IMR-90 (cell line): ENCODE results near the gene MSL3. TPM values are rescaled to one million over a fixed set of nuclear protein-coding genes. Genes with fewer than 3 reads are reported as not detected.

ENCODE experiments used
- ATAC-seq: fragments of 200-7000 bp; cut with Tn5 transposase; 2 replicates; pipeline ENCODE4 v1.9.1; 2020; ENCODE audit warnings: low read depth, mild to moderate bottlenecking, moderate library complexity
- BruUV-seq: library from RNA; stranded (reverse); fragments of 400-500 nt; replicated peaks from 2 replicates; lab custom pipeline; 2021; lab: Mats Ljungman, UMichigan
- CTCF ChIA-PET: fragments of 300-600 bp; formaldehyde crosslinking; extraction: SDS; loops from one replicate; lab custom pipeline; 2021; ENCODE audit warnings: antibody characterized with exemption; lab: Yijun Ruan, JAX
- POLR2A ChIA-PET: fragments of 300-600 bp; sonication (Branson Sonifier 250); formaldehyde crosslinking; loops from one replicate; lab custom pipeline; 2022; ENCODE audit warnings: antibody characterized with exemption; ENCODE audit not compliant: unreplicated experiment; lab: Charles Lee
- DNase-seq: peaks from one replicate; pipeline ENCODE4 v3.0.0; 2013
- H2AFZ ChIP-seq: replicated peaks from 2 replicates; pipeline ENCODE3; 2013; ENCODE audit warnings: low read length, mild to moderate bottlenecking; ENCODE audit not compliant: poor library complexity
- H2AK5ac ChIP-seq: 2 replicates; pipeline ENCODE4 v1.6.1; 2013; ENCODE audit warnings: low read depth, low read length, inconsistent platforms
- H2AK9ac ChIP-seq: replicated peaks from 2 replicates; pipeline ENCODE3; 2013; ENCODE audit warnings: mild to moderate bottlenecking, low read depth, low read length, moderate library complexity; ENCODE audit not compliant: poor library complexity
- H2BK120ac ChIP-seq: 2 replicates; pipeline ENCODE4 v1.6.1; 2013; ENCODE audit warnings: low read depth, low read length, inconsistent platforms
- H2BK15ac ChIP-seq: 3 replicates; pipeline ENCODE4 v1.6.1; 2013; ENCODE audit warnings: low read depth, low read length, inconsistent platforms
- H2BK20ac ChIP-seq: 2 replicates; pipeline ENCODE4 v1.6.1; 2013; ENCODE audit warnings: low read depth, mild to moderate bottlenecking, inconsistent platforms, low read length, moderate library complexity
- H2BK5ac ChIP-seq: 2 replicates; pipeline ENCODE4 v1.6.1; 2013; ENCODE audit warnings: mild to moderate bottlenecking, low read depth, low read length, inconsistent platforms; ENCODE audit not compliant: poor library complexity, severe bottlenecking
- H3K14ac ChIP-seq: replicated peaks from 2 replicates; pipeline ENCODE4 v1.6.1; 2013; ENCODE audit warnings: low read depth, low read length, inconsistent platforms
- H3K18ac ChIP-seq: 2 replicates; pipeline ENCODE4 v1.6.1; 2013; ENCODE audit warnings: low read depth, low read length, control low read depth
- H3K23ac ChIP-seq: 2 replicates; pipeline ENCODE4 v1.6.1; 2013; ENCODE audit warnings: low read depth, low read length, inconsistent platforms
- H3K27ac ChIP-seq: 2 replicates; pipeline ENCODE4 v1.5.1; 2013; ENCODE audit warnings: mild to moderate bottlenecking, control low read depth, low read length; ENCODE audit not compliant: insufficient read depth
- H3K27me3 ChIP-seq: 2 replicates; pipeline ENCODE4 v1.6.1; 2013; ENCODE audit warnings: low read length; ENCODE audit not compliant: control insufficient read depth, insufficient read depth
- H3K36me3 ChIP-seq: 2 replicates; pipeline ENCODE4 v1.6.1; 2013; ENCODE audit warnings: low read length, mixed read lengths; ENCODE audit not compliant: control insufficient read depth, insufficient read depth
- H3K4ac ChIP-seq: 2 replicates; pipeline ENCODE4 v1.6.1; 2013; ENCODE audit warnings: low read depth, low read length, inconsistent platforms
- H3K4me1 ChIP-seq: 2 replicates; pipeline ENCODE4 v1.6.1; 2013; ENCODE audit warnings: low read length, mixed read lengths; ENCODE audit not compliant: control insufficient read depth, insufficient read depth
- H3K4me2 ChIP-seq: 2 replicates; pipeline ENCODE4 v1.6.1; 2013; ENCODE audit warnings: low read depth, mild to moderate bottlenecking, control low read depth, low read length, moderate library complexity
- H3K4me3 ChIP-seq: 2 replicates; pipeline ENCODE4 v1.5.1; 2013; ENCODE audit warnings: low read depth, mild to moderate bottlenecking, control low read depth, low read length, moderate library complexity; ENCODE audit not compliant: insufficient read depth
- H3K56ac ChIP-seq: 2 replicates; pipeline ENCODE4 v1.6.1; 2013; ENCODE audit warnings: low read length, inconsistent platforms; ENCODE audit not compliant: insufficient read depth; ENCODE audit errors: extremely low read depth
- H3K79me1 ChIP-seq, 2 experiments: 2 replicates each; pipeline ENCODE4 v1.6.1; 2013; ENCODE audit warnings: low read length in 2 of 2, inconsistent platforms in 1 of 2, low read depth in 1 of 2
- H3K9ac ChIP-seq: 2 replicates; pipeline ENCODE4 v1.6.1; 2013; ENCODE audit warnings: low read depth, low read length, control low read depth
- H3K9me1 ChIP-seq: 2 replicates; pipeline ENCODE4 v1.6.1; 2013; ENCODE audit warnings: low read length, inconsistent platforms; ENCODE audit not compliant: insufficient read depth
- H3K9me3 ChIP-seq: 2 replicates; pipeline ENCODE4 v1.6.1; 2013; ENCODE audit warnings: low read length; ENCODE audit not compliant: control insufficient read depth, insufficient read depth
- H4K20me1 ChIP-seq: 2 replicates; pipeline ENCODE4 v1.6.1; 2013; ENCODE audit warnings: low read length, inconsistent platforms; ENCODE audit not compliant: insufficient read depth
- H4K5ac ChIP-seq: 2 replicates; pipeline ENCODE4 v1.6.1; 2013; ENCODE audit warnings: mild to moderate bottlenecking, low read depth, low read length, control low read depth
- H4K8ac ChIP-seq, 2 experiments: 2 replicates each; pipeline ENCODE4 v1.6.1; 2013; ENCODE audit warnings: low read depth in 2 of 2, low read length in 2 of 2, control low read depth in 1 of 2, inconsistent platforms in 1 of 2
- H4K91ac ChIP-seq: 2 replicates; pipeline ENCODE4 v1.6.1; 2013; ENCODE audit warnings: low read depth, low read length, inconsistent platforms; ENCODE audit not compliant: insufficient read depth
- BHLHE40 ChIP-seq: fragments of 150-350 bp; IDR thresholded peaks from 2 replicates; pipeline ENCODE4 v1.6.1; 2016; ENCODE audit warnings: mild to moderate bottlenecking, low read depth, low read length
- CHD1 ChIP-seq: IDR thresholded peaks from 2 replicates; pipeline ENCODE4 v1.6.1; 2012; ENCODE audit warnings: low read depth, low read length, improper control_type of control experiment
- FOS ChIP-seq: fragments of 150-350 bp; IDR thresholded peaks from 2 replicates; pipeline ENCODE4 v1.6.1; 2016; ENCODE audit warnings: low read depth, low read length
- WGBS, 2 experiments: methylation state at CpG; one replicate each; pipeline versions ENCODE4 v1.1.5 to v1.1.7; 2013; ENCODE audit warnings: missing lambda C conversion rate in 2 of 2; ENCODE audit not compliant: insufficient read length in 1 of 2; ENCODE audit errors: extremely low coverage in 2 of 2; 5-methylcytosine and 5-hydroxymethylcytosine counted together
- dilution Hi-C: fragments of 300-500 bp; cut with HindIII; formaldehyde crosslinking; loops from one replicate; pipeline ENCODE4 v1.14.3; 2018; ENCODE audit warnings: low sequenced_read_pairs; ENCODE audit not compliant: unreplicated experiment
- in situ Hi-C: fragments of 300-500 bp; cut with MboI; formaldehyde crosslinking; loops from 3 replicates; pipeline ENCODE4 v1.14.3; 2019; ENCODE audit warnings: low sequenced_read_pairs, inconsistent platforms, mixed read lengths
- intact Hi-C: fragments of 100-400 bp; cut with micrococcal nuclease; formaldehyde crosslinking; loops from 2 replicates; pipeline ENCODE4 v1.10.0; 2022
- polyA plus RNA-seq, 3 experiments: library from polyadenylated mRNA; depleted of rRNA; stranded (reverse); fragments of >200 nt; gene quantifications; 2 replicates each; pipeline ENCODE4 v1.2.3, GENCODE V29; 2012; ENCODE audit warnings: low replicate concordance in 1 of 3
- total RNA-seq: library from RNA; depleted of rRNA; stranded (reverse); fragments of >200 nt; gene quantifications from 2 replicates; pipeline ENCODE4 v1.2.3, GENCODE V29; 2012

MSL3 gene
- total and polyA plus RNA-seq, 2 of the 4 experiments (the other 2 are of a cell fraction) = 19.6 to 21.3 TPM

DNA sequence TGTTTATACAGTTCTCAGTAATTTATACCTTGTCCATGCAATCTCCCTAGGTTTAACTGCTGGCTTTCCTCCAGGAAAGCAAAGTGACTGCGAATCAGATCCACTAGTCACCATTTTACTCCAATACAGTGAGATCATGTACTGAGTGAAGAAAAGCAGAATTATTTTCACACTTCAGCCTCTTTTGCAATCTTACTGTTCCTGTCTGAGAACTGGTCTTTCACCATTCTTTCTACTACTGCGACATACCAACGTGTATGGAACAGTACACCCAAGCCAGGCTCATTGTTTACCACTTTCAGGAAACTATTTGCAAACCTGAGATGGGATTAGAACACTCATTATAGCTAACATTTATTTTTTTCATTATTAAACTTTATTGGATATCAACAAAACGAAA lies 8.0 kb upstream of the MSL3 start:
- POLR2A ChIA-PET = no interaction called here
- ATAC-seq = no peak
- no TSS peak for BruUV-seq

More for the DNA sequence above, 8.0 kb upstream of the MSL3 start:
- H3K4me3 ChIP-seq = no peak overlapping the region
- H3K4me1 ChIP-seq = no peaks in the 10 kb centered on the region
- H2BK5ac ChIP-seq = no peak overlapping the region
- H3K18ac ChIP-seq = no peak overlapping the region
- no peaks in the 10 kb centered on the region for H3K9me3 ChIP-seq
- no peak overlapping the region for H3K4ac ChIP-seq
- CTCF ChIA-PET = no interaction called here
- no peak overlapping the region for H3K27ac ChIP-seq
- no peak overlapping the region for H2BK120ac ChIP-seq
- no peak overlapping the region for H3K14ac ChIP-seq
- WGBS, 2 experiments = 40% methylated on average over 1 of the region's 4 CpGs; no CpG with 5 or more reads in 1 of the 2 experiments
- in situ Hi-C loops (loop anchor here (25.0 kb wide), 1 partner anchor 1563 kb away; no protein-coding TSS in a partner anchor), intact Hi-C loops (no loop called here), dilution Hi-C loops (no loop called here)
- H4K91ac ChIP-seq = no peak overlapping the region
- H2AFZ ChIP-seq = no peak overlapping the region
- H3K79me1 ChIP-seq = no peaks in the 10 kb centered on the region
- TF ChIP-seq CHD1 (no peak), BHLHE40 (no peak), FOS (no peak)
- no peak overlapping the region for H4K5ac ChIP-seq
- no peaks in the 10 kb centered on the region for H4K20me1 ChIP-seq
- H3K4me2 ChIP-seq = no peak overlapping the region
- H3K36me3 ChIP-seq = no peaks in the 10 kb centered on the region
- H2AK9ac ChIP-seq = no peak overlapping the region
- H2BK20ac ChIP-seq = no peak overlapping the region
- no peak for DNase-seq
- H4K8ac ChIP-seq = no peak overlapping the region
- H2AK5ac ChIP-seq = no peak overlapping the region
- peaks cover 14% of the 10 kb centered on the region for H3K27me3 ChIP-seq
- H3K23ac ChIP-seq = no peak overlapping the region
- no peak overlapping the region for H3K56ac ChIP-seq
- no peak overlapping the region for H3K9ac ChIP-seq
- no peak overlapping the region for H2BK15ac ChIP-seq
- no peaks in the 10 kb centered on the region for H3K9me1 ChIP-seq
